Stimulated activated CD4-positive, alpha-beta T cell treated with anti-CD3 and anti-CD28 coated beads, Interleukin-1b, Interleukin-23, amount 100 ng/mL, for 1 hour (primary cell): ENCODE results near the gene GALNT10.
A peak's percentile ranks its signal among the peaks of the same experiment; 100 is the strongest.

Experiments
- DNase-seq, 2 donors: peaks; one replicate each; pipeline ENCODE4 v3.0.0-alpha.2; 2020; ENCODE audit warnings: low read depth in 2 of 2

Gene GALNT10

DNA sequence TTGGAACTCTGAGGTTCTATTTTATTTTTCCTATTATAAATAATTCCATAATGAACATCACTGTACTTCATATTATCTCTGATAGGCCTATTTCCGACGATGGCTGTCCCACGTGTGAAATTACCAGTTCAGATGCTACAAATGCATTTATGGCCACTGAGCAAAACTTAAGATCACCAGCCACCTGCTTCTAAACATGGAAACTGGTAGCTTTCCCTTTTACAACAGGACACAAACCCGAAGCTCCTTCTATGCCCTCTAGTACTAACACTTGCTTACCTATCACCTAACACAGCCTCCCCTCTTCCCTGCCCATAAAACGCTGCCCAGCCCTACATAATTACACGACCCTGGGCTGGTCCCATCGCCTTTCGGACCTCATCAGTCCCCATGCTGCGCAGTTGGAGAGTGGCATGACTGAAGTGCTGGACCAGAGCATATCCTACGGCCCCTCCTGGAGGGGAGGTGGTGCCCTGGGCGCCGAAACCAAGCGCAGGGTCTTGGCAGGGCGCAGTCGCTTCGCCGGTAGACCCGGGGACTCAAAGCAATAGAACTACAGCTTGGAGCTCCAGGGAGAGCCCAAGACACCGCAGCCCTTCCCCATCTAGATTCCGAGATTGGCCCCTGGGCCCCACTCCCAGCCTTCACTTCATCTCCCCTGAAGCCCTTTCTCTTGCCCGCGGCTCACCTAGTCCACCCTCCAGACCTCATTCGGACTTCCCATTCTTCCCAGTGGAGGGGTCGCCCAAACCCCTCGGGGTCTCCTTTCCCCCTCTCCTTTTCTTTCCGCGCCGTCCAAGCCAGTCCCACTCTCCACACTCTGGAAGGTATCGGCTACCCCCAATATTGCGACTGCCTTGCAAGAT, 254.3 kb downstream of the GALNT10 start:
- DNase-seq, result no peak

DNA sequence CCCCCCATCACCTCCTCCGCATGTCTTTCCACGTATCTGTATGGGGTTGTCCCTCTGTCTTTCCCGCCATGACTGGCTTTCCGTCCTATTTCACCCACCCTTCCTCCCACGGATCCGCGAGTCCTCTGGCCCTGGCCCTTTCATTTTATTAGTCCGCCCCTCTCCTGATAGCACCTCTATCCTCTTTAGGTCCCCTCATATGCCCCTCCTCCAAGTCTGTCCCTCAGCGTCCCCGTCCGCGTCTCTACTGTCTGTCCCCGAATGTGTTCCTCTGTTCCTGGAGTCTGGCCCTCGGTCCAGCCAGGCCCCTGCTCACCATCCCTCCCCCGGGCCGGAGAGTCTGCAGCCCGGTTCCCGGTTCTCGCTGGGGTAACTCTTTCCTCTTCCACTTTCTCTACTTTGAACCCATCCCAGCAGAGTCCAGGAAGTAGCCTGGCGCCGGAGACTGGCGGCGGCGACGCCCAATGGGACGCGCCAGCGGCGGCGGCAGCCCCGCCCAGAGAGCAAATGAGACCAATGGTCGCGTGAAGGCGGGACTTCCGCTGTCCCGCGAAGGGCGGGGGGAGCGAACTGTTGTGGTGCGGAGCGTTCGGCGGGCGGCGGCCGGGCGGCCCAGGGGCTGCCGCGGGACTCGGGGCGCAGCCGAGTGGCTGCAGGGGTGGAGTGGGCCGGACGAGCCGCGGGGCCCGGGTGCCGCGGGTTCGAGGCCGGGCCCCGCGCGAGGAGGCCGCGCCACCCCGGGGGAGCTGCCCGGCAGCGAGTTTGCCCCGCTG, 255.1 kb downstream of the GALNT10 start, which contains the start of gene SAP30L:
SAP30L (plus strand) TSS at position 576 of the 773 bp plus-strand sequence. CDS start 608 bp downstream, outside the sequence.
- peak; percentile 82 to 87 for DNase-seq

DNA sequence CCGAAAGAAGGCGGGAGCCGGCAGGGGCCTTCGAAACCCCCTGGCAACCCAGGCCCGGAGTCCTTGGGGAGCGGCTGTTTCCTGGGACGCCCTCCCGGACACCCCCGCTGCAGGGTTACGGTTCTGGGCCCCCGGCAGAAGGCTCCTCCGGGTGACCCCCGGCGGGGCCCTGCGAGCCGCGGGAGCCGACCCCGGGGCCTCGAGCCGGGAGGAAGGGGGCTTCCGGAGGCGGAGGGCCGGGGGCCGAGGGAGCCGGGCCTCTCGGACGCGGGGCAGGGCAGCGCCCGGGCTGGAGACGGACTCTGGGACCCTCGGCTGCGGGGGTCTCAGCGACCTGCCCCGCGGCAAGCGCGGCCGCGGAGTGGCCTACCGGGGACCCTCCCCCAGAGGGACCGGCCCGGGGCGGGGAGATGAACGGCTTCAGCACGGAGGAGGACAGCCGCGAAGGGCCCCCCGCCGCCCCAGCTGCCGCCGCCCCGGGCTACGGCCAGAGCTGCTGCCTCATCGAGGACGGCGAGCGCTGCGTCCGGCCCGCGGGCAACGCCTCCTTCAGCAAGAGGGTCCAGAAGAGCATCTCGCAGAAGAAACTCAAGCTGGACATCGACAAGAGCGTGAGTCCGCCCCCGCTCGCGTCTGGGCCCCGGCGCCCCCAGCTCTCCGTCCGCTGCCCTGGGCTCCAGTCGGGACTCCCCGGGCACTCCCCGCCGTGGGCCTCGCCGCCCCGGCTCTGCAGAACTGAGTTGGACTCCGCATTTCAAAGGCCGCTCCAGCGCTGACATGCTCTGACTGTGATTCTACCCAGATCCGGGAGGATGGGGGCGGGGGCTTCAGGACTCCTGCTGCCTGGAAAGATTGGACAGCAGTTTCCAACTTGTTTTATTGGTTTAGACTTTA, 255.9 kb downstream of the GALNT10 start:
- DNase-seq, result no peak

DNA sequence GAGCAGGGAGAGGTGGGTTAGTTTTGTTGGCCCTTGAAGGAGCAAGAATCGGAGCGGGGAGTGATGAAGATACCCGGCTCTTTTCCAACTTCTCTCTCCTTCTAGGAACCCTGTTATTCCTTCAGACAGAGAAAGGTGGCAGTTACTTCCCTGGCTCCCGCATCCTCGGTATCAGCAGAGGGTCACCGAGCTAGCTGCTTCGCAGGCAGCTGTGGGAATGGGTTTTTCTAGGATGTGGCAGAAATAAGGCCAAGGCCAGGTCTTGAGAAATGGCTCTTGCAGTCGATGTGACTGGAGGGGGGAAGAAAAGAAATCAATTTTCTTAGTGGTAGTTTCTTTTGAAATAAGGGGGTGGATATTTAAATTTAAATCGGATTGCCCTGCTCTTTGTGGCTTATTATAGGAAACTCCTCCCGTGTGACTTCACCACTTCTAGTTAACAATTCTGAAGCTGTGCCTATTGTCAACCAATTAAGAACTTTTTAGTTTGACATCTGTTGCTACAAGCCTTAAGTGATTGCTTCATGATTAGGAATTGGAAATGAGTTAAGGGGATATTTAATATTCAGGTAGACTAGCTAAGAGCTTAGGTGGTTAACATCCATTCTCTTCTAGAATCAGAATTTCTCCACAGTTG, 256.7 kb downstream of the GALNT10 start:
- DNase-seq, result no peak

DNA sequence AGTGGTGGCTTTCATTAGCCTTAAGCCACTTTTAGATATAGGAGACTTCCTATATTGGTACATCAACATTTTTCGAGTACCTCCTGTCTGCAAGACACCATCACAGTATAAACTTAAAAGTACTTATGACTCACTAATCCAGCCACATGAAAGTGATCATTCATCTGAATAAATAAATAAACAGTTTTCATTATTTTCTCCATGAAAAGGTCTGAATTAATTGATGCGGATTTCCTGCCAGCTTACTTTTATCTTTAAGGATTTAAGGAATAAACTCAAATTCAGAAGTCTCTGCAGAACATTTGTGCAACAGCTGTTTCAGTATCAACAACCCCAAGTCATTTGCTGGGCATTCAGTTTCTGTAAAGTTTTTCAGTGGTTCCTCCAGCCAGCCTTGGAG, 259.3 kb downstream of the GALNT10 start:
- DNase-seq, result no peak

DNA sequence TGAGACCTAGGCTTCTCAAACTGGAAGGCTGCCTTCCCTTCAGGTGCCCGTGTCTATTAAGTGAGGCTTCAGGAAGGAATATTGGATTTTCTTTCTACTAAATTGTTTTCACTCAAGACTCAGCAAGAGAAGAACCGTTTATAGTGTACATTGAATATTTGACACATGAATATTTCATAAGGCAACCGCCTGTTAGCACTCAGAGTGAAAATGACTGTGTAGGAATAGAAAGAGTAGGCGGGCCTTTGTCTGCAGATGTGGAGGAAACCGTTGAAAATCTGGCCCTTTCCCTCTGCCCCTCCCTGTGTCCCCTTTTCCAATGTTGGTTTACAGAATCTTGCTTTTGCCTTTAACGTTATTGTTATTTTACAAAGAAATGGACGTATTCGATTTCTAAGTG, 261.4 kb downstream of the GALNT10 start:
- DNase-seq, result no peak

DNA sequence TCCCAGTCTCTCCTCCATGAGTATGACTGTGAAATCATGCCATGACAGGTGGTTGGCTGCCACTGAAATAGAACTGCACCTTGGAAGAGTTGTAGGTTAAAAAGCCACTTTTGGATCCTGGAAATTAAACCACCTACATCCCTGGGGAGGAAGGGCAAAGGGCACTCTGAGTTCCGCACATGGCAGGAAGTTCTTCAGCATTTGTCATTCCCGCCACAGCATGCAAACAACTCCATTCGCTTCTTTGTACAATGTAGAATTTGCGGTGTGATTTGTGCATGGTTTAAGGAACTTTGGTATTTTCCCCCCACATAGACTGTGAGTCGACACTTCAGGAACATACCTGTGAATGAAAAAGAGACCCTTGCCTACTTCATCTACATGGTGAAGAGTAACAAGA, 265.1 kb downstream of the GALNT10 start:
- no peak for DNase-seq

DNA sequence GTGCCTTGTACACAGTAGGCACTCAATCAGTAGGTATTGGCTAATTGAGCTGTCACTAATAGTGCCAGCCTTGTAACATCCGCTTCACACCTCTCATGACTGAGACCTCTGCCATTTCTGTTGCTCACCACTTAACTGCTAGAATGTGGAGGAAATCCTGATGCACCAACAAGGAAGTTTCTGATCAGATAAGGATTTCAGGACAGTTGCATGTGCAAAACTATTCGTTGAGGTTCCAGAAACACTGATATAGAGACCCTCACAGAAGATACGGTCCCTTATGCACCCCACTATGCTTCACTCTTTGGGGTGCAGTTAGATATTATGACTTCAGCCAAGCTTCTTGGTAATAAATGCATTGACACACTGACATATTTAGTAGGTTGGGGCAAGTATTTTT, 266.0 kb downstream of the GALNT10 start:
- DNase-seq, result no peak

DNA sequence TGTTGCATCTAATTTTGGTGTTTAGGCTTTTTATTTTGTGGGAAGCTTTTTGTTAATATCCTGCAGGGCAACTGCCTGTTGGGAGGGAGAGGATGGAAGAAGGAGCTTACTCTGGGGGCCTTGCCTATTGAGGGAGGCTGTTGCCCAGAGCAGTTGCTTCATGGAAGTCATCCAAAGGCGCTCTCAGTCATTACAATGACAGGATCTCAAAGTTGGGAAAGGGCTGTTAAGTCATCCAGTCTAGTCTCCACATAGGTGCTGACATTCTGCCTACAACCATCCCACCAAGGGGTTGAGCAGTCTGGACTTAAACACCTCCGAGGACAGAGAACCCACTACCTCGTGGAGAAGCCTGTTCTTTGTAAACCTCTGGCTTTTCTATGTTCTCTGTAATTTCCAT, 268.5 kb downstream of the GALNT10 start:
- no peak for DNase-seq

DNA sequence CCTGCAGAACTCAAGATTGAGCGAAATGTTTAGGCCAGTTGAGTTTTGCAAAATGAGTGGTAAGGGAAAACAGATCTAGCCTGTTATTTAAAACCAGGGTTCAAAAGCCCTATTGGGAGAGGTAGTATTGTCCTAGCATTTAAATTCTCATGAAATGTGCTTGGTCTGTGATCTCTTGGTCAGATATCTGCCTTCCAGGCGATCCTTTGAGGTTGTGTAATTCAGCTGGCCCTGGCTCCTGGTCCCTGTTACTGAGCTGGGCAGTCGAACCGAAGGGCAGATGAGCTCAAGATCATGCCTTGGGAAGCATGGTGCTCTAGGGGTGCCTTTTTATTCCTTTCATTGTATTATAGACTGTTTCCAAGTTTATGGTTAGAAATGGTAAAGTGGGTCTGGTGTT, 269.6 kb downstream of the GALNT10 start:
- no peak for DNase-seq

DNA sequence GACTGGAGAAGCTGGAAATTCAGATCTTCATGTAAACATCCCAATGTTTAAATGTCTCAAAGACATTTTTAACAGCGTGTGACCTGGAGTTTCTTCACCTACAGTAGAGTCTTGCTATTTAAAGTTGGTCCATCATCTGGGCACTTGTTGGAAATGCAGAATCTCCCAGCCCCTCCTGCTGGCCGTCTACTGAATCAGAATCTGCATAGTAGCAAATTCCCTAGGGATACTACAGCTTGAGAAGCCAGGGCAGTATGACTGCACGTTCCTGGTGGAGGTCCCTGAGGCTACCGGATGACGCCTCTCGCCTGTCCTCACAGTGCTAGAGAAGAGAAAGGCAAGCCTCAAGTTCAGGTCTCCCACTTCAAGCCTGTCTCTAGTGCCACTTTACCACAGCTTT, 271.0 kb downstream of the GALNT10 start:
- no peak for DNase-seq

DNA sequence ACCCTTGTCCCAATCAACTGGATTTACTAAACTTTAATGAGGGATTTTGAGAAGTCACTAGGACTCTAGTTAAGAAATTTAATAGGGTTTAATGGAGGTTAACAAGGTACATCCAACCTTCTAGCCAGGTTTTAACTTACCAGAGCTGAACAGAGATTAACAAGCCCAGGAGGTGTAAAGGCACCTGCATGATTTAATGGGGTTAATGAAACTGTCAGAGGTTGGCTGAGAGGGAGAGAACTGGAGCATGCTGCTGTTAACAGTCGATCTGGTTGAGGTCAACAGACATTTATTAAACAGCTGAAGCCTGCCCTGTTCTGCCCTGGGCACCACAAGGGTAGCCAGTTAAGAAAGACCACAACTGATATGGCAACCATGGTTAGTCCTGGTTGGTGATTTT, 273.9 kb downstream of the GALNT10 start:
- no peak for DNase-seq

DNA sequence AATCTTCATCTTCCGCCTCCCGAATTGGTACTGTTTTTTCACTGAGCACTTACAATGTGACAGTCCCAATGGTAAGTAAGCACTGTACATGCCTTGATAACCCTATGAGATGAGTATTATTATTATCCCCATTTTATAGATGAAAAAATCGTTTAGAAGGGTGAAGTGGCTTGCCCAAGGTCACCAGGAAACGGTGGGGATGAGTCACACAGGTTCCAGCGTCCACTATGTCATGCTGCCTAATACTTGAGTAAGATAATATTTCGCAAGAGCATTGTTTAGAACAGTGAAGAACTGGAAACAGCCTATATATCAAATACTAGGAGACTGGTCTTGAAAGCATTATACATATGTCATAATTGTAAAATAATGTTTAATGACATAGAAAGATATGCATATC, 274.6 kb downstream of the GALNT10 start:
- no peak for DNase-seq

DNA sequence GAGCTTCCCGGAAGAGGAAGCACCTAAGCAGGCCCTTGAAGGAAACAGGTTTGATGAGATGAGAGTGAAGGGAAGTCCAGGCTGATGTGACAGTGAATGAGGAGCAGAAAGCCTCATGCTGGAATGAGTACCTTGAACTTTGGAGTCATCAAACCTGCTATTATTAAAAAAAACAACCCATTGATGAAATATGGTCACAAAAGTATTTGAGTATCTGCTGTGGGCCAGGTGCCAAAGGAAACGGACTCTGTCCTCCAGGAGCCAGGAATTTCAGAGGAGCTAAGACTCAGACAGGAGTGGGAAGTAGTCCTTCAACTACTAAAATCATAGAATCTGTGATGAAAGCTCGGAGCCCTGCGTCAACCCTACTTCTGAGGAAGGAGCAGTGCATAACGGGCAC, 275.6 kb downstream of the GALNT10 start:
- no peak for DNase-seq

DNA sequence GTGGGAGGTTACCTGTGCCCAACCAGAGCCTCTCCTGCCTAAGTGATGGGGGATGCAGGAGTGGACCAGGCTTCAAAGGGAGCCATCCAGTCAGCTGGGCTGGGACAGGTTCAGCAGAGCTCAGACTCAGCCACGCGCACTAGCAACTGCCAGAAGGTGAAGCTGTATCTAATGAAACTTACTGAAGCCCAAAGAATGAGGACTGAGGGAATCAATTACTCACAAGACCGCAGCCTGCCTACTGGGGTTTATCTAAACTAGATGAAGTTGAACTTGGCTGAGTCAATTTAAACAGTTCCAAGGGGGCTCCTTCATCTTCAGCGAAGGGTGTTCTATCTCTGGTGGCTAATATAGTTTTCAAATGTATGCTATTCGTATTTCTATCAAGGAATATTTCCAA, 276.1 kb downstream of the GALNT10 start:
- DNase-seq, result no peak

DNA sequence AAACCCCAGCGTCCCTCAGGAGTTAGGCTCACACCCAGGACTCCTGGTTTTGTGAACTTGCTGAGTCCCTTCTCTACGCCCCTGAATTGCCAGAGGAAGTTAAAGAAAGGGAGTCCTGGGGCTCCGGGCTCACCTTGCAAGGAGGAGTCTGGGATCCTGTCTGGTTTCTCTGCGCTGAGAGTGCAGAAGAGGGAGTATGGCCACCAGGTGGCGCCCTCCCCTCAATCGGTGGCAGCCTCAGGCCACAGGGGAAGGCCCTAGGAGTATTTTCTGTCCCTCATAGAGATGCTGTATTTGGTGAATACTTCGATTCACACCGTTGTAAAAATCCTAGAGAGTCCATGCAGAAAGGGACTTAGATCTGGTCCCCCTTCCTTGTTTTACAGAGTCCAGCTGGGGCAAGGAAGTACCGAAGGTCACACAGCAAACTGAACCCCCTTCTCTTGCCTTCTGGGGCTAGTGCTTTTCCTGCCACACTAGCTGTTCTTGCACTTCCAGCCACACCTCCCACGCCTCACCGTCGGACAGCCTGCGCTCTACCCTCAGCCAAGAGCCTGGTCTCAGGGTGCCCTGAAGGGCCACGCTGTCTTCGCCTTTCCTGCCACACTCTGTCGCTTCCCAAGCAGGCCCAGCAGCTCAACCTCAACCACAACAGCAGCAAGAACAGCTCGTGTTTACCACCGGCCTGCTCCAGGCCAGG, 277.3 kb downstream of the GALNT10 start:
- peak; percentile 32 to 74 for DNase-seq

DNA sequence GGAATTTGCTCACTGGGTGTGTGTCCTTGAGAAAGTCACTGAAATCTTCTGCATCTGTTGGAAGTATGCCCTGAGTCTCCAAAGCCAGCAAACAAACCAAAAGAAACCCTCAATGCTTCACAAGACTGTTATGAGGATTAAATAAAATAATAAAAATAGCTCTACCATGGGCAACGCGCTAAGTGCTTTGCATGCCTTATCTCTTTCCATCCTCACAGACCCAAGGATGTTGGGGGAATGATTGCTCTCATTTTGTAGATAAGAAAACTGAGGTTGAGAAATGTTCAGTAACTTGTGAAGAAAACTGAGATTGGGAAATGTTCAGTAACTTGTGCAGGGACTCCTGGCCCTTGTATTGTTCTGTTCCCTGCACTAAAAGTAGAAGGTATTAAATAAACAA, 279.6 kb downstream of the GALNT10 start:
- DNase-seq, result no peak
